DMS153 treated with DMSO at 0.1 percent for 48 hours (cell line): ENCODE measurements around the gene KLKB1.
"Not testable (repeated sequence)": the region's sequence is repeated elsewhere in the genome, so short reads cannot be mapped to it uniquely, and the experiment has no call there.

Source experiments
- DNase-seq: peaks from one replicate; lab custom pipeline; 2025; ENCODE audit not compliant: unreplicated experiment; lab: John Stamatoyannopoulos, UW

KLKB1 gene

DNA sequence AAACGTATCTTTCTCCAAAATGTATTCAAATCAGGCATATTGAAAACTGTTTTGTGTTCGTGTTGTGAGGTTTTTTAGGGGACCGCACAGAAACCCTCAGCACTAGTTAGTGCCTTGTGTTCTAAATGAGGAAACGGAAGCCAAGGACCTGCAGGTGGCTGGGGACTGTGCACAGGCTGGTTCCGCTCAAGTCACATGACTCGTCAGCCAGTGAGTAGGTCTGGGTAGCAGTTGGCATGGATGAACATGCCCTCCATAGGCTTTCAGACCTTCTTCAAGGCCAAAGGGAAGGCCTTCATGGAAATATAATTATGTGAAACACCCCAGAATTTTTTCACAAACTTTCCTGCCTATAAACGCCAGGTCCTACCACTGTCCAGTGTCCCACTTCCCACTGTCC lies 37.4 kb downstream of the KLKB1 start:
- no peak for DNase-seq

DNA sequence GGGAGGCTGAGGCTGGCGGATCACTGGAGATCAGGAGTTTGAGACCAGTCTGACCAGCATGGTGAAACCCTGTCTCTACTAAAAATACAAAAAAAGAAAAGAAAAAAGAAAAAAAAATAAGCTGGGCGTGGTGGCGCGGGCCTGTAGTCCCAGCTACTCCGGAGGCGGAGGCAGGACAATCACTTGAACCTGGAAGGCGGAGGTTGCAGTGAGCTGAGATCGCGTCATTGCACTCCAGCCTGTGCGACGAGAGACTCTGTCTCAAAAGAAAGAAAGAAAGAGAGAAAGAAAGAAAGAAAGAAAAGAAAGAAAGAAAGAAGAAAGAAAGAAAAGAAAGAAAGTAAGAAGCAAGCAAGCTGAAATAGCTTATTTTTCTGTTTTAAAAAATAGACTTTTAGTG lies 37.9 kb downstream of the KLKB1 start:
- not testable (repeated sequence) for DNase-seq

DNA sequence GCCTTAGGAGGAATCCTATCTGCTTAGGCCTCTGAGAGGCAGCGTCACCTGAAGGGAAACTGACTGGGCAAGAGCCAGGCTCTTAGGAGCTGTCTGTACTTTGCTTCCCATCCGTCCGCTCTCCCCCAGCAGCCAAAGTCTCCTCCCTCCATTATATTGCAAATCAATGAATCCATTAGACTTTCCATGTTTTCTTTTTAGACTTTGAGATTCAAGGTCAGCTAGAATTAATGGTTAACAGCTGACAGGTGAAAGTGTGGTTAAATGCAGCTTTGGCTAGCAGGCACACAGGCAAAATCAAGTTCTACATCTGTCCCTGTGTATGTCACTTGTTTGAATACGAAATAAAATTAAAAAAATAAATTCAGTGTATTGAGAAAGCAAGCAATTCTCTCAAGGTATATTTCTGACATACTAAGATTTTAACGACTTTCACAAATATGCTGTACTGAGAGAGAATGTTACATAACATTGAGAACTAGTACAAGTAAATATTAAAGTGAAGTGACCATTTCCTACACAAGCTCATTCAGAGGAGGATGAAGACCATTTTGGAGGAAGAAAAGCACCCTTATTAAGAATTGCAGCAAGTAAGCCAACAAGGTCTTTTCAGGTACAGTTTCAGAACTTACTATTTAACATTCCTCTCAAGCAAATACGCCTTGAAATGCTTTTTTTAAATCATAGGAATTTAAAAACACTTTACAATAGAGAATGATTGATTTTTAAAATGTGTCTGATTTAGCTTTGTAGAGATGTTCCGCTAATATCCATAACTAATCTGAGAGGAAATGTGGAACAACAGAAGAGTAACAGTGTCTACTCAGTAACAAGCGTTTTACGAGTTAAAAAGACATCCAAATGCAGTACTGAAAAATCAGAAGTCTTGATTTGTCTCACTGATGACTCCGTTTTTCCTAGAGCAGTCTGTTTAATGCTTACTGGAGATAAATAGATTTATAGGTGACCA lies 38.7 kb downstream of the KLKB1 start, which contains the start of gene F11:
F11 (plus strand) TSS at position 507 of the 970 bp plus-strand sequence. CDS start 948 bp downstream, outside the sequence.
- no peak for DNase-seq

DNA sequence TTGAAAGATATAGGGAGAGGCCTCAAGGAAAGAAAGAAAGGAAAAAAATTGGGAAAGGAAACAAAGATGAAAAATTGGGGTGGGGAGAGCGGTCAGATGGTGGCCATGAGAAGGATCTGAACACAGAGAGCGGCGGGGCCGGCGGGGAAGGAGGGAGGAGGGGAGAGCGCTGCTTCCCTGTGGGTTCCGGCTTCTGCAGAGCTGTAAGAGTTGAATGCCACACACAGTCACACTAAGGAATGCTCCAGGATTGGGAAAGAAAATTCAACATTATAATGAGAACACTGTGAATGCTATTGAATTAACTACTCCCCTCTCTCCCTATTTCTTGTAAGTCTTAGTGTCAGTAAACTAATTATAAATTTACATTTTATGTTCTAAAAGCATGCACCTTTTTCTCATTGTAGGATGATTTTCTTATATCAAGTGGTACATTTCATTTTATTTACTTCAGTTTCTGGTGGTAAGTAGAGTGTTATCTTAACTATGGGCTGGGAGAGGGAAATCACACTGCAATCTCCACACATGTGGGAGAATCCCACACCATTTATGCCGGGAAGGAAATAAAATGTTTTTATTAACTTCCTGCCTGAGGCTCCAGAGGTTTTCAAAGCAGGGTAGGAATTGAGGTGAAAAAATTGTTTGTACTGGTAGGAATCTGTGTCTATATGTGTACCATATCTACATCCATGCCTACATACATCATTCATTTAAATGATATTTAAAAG lies 39.6 kb downstream of the KLKB1 start:
- DNase-seq: no peak

DNA sequence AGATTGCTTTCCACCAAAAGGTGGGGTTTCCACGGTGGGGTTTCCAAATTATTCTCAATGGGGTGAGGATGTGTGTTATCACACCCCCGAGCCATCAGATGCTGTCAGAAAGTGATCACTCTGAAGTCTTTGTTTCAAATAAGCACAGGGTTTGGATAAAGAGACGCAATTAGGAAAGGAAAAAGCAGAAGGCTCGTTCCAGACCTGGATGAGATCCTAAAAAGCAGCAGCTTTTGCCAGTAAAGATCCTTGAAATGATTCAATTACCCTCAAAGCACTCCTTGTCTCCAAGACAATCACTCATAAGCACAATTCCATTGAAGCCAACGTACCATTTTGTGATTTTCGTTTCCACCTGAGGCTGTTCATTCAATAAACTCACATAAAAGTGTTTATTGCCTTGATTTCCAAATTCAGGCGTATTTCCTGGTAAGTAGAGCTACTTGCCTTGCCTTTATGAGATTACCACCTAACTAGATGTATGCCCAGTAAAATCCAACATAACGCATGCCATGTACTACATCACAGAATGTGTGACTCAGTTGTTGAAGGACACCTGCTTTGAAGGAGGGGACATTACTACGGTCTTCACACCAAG lies 43.9 kb downstream of the KLKB1 start:
- DNase-seq: no peak

DNA sequence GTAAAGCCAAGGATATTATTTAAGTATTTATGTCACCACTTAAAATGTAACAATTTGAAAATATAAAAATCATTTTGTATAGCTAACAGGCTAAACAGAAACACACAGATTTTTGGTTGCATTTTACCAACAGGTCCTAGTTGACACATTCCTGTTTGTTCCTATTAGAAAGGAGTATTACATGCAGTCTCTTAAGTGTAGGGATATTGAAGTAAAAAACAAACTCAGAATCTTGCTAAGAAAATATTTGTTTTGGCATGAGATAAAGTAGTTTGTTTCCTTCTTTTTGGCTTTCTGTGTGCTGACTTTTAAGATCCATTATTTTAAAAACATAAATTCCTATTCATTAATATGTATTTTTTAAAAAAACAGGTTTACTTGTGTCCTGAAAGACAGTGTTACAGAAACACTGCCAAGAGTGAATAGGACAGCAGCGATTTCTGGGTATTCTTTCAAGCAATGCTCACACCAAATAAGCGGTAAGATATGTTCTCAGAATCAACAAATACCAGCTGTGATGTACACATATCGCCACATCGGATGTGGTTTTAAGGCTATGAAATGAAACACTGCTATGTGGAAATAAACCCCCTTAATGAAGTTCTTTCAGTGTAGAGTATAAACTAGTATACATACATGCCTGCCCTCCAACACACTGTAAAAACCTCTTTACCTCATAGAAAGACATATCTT lies 45.5 kb downstream of the KLKB1 start:
- no peak for DNase-seq

DNA sequence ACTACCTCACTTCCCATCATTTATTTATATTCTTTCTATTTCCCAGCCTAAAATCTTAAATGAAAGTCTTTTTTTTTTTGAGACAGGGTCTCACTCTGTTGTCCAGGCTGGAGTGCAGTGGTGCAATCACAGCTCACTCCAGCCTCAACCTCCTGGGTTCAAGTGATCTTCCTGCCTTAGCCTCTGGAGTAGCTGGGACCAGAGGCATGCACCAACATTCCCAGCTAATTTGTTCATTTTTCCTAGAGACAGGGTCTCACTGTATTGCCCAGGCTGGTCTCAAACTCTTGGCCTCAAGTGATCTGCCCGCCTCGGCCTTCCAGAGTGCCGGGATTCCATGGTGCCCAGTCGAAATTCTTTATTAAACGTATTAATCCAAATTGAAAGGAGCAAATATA lies 46.1 kb downstream of the KLKB1 start:
- not testable (repeated sequence) for DNase-seq

DNA sequence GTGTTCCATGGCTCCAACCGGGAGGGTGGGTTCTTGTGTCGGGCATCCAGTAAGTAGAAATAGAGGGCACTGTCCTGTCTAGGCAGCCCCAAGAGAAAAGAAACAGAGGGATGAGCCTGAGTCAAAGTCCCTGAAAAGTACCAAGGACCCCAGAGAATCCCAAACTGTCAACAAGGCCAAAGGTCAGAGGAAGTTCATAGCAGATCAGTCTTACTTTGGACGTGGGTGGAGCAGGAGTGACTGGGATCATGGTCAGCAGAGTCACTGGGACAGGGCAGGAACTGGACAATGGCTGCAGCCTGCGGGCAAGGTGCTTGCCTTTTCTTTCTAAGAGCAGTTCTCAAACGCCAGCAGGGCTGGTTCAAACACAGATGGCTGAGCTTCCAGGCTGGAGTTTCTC lies 56.0 kb downstream of the KLKB1 start:
- no peak for DNase-seq

DNA sequence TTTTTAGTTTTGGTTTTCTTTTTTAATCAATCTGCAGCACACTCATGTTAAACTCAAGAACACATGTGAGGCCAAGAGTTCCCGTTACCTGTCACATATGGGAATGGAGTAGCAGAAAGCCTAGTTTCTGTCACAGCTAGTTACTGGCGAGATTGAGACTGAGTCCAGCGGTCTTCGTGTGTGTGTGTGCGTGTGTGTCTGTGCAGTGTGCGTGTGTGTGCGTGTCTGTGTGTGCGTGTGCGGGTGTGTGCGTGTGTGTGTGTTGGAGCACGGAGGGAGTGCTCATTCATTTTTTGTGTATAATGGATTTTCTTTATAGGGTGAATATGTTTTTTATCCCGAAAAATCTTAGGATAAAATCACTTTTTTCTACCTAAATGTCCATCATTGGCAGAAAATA lies 57.8 kb downstream of the KLKB1 start:
- no peak for DNase-seq

DNA sequence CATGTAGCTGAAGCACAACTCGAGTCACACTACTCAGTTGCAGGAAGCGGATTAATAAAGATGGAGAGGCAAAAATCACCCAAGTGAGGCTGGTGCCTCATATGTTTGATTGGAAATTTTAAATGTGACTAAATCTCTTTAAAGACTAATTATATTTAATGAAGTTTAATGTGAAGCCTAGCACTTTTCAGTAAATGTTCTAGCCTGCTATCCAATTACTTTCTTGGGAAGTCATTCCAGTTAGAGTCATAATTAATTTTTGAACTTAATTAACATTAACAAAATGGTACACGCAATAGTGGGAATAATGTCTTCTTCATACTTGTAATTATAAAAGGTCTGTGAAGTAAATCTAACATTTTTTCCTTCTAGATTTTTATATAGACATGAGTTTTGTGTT lies 59.3 kb downstream of the KLKB1 start:
- no peak for DNase-seq

DNA sequence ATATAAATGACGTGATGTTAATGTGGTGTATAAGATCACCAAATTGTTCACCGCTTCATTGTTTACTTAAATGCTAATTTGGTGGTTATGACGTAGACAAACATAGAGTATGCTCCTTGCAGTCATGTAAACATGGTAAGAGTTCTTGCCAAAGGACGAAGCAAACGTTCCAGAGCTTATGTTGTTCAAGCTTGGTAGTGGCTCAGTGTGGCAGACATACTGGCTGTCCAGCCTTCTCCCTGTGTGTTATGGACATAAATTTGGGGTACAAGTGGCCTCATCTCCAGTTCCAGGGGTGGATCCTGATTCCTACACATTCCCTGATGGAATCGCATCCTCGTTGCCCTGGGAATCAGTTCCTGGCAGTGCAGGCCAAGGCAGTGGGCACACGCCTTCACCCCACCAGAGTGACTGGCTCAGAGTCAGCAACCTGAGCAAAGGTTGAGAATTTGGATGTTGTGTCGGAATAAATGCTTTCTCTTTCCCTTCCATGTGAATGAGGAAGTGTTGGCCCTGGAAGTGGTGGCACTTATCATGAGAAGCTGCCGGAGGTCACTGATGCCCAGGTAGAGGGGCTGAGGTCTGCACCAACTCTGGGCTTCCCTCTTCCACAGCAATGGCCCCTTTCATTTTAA lies 64.1 kb downstream of the KLKB1 start:
- no peak for DNase-seq

DNA sequence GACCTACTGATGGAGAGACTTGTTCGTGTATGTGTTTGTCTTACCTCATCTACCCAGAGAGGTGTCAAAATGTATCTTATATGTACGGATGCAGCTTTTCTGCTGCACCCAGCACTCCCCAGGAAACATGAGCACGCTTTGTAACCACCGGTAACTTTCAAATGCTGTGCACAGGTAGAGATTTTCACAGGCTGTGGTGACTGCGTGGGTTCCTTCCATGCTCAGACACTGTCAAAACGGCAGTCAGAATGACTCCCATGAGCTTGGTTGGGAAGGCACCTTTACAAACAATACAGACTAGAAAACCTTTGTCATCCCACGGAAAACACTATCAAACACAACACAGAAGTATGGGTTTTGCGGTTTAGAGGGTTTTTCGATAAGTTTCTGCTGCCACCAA lies 66.9 kb downstream of the KLKB1 start:
- DNase-seq: no peak

DNA sequence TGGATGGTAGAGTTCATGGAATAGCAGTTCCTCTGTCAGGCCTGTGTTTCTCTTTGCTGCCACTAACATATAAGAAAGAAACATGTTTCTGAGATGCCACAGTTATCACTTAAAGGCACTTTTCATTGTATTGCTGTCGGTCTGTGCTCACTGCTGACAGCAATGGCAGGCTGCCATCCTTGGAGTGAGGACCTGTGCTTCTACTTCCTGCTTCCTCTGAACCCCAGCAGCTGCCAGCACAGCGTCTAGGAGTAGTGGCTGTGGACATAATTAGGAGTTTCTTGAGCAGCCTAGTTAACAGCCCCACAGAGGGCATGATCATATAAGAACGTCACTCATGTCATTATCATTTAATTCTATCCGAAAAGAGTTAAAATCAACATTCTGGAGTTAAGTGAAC lies 69.2 kb downstream of the KLKB1 start:
- DNase-seq: no peak

DNA sequence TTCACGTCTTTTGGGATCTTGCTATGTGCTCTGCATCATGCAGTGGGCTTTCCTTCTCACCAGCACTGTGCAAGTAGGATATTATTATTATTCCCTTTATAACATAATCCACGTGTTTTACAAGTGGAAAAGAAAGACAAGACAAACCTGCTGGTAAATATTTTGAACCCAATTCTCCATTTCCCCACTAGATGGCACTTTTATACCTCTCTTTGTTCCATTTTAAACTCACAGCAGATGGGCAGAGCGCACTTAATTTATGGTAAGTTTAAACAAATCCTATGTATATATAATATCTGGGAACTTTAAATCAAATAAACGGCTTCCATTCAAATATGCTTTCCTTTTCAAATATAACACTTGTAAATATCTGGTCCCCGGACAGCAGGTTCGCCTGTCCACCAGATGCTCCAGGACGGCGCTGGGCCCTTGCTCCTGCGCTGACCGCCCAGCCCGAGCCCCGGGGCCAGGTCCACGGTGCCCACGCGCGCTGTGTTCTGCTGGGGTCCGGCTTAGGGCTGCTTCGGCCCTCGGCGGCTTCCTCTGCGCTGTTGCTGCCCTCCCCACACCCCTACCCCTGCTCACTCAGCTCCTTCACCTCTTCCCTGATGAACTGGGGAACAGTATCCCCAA lies 69.8 kb downstream of the KLKB1 start:
- DNase-seq: peak; percentile 29

DNA sequence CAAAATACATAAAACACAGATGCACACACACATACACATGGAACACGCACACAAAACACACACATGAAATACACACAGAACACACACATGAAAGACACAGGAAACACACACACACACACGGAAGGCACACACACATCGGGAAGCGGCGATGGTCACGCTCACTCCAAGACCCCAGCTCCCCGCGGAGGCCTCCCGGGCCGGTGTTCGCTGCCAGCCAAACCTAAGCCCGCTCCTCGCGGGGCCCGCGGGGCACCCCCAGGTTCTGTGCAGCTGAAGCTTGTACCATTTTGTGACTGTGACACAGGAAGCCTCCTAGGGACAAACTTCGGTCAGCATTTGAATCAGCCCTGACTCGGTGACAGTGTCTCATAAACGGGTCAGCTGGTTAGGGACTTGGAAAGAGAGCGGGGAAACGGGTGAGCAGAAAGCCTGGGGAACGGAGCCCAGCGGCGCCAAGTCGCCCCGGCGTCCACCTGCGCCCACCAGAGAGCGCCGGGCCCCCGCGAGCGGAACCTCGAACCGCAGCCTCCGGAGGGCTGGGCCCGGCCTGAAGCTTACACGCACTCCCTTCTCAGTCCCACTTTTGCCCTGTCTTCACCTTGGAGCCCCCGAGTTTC lies 70.8 kb downstream of the KLKB1 start:
- DNase-seq: no peak

DNA sequence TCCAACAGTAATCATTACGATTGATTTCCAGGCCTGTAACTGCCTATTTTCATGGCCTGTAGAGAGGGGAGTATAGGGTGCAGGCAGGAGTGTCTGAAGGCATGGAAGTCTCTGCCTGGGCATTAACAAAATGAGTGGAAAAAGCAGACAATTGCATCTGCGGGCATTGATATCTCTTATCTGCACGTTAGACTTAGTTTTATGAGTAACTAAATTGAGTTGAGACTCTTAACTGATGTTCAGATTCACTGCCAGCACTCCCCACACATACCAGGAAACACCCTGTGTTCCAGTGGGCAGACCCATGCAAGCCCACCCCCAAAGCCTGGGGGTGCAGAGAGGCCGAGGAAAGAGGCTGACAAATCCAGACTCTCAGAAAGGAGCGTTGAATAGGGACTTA lies 72.0 kb downstream of the KLKB1 start:
- no peak for DNase-seq

DNA sequence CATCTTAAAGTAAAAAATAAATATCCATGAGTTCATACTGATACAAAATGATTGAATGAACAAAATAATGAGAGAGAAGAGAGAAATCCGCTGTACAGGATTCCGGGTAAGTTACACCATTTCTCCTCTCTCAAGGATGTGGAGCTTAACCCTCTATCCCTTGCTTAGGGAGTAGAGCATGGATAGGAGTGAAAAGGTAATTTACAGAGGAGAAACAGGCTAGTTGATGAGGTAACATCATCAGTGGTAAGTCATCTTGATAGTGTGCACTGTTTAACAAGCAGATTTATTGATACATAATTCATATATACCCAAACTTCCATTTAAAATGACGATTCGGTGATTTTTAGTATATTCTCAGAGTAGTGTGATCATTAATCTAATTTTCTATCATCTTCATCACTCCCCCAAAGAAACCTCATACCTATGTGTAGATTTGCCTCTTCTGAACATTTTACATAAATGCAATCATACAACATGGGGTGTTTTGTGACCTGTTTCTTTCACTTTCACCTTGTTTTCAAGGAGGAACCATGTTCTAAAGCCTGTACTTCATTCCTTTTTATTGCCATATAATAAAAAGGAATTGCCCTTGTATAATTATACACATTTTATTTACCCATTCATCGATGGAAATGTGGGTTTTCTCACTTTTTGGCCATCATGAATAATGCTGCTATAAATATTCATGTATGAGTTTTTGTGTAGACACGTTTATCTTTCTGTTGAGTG lies 73.5 kb downstream of the KLKB1 start:
- DNase-seq: no peak

DNA sequence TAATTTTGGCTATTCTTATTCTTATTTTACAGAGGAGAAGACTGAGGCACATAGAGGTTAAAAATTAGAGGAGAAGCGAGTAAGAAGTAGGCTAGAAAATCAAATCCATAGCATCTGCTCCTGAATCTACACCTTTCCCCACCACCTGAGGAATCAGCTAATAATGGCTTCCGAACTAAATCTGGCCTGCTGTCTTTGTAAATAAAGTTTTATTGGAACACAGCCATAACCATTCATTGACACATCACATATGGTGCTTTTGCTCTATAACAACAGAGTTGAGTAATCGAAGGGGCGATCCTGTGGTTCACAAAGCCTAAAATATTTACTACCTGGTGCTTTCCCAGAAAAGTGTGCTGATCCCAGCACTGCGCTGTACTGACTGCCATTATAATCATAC lies 76.9 kb downstream of the KLKB1 start:
- no peak for DNase-seq

DNA sequence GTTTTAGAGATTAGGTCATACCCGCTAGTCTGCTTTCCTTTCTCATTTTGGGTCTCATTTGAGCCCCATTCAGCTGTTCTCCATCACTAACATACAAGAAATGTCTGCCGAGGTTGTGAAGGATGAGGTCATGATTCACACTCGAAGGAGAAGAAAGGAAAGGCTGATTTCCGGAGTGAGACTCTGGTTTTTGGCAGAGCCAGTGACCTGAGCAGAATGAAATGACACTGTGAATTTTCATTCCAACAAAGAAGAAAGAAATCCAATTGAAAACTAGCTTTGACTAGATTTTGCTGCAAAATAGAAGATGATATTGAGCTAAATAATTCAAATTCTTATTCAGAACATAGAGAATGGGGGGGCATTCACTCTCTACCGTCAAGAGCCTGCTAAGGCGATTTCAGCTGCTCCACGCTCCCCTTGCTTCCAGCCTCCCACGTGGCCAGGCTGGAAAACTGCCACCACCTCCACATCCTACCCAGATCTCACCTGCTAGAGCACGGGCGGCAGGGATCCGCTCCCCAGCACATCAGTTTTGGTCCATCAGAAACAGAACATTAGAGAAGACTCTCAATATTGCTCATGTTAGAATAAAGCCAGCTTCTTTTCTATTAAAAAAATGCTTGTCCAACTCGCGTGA lies 77.7 kb downstream of the KLKB1 start:
- DNase-seq: no peak
